T-helper 9 cell (primary cell): ENCODE measurements around the gene FAM53B.
A peak's percentile ranks its signal among the peaks of the same experiment; 100 is the strongest.
"Not testable (repeated sequence)": the region's sequence is repeated elsewhere in the genome, so short reads cannot be mapped to it uniquely, and the experiment has no call there.

Source experiments
- DNase-seq: peaks from one replicate; pipeline ENCODE4 v3.0.0-alpha.2; 2020

FAM53B gene

DNA sequence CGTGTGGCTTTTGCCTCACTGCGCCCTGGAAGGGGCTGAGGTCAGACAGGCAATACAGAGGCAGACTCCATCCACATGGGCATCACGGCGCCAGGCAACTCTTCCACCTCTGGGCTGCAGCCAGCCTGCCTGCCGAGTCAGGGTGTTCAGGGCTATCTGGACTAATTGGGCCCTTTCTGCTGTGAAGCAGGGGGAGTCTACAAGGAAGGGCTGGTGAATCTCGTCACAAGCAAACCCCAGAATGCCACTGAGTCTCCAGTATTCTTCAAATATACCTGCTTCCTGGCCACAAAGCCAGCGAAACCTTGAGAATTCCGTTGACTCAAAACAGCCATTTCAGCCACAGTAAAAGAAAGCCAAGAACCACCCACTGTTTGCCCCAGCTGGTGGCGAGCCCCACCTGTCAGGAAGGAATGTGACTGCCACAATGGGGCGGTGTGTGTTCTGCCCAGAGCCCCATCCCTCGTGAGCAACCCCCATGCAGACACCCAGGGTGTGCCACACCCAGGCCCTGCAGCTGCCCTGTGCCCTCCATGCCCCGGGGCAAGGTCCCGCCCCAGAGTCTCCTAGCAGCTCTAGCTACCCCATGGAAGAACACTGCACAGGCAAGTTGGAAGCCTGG is 117.3 kb downstream of the FAM53B start:
- DNase-seq = no peak

DNA sequence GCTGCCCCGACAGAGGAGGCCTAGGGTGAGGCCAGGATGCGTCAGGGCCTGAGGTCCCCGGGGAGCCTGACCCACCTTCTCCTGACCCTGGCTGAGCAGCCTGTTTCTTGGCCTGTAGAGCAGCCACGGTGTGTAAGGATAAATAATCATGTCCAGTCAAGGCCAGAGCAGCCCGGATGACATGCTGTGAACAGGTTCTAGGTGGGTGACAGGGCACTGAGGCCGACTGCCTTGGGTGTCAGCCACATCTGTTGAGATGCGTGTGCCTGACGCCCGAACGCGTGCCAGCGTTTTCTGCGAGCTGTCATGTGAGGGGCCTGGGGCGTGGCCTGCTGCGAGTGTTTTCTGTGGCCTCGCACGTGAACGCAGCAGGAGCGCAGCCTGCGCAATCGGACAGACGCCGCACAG is 118.3 kb downstream of the FAM53B start:
- no peak for DNase-seq

DNA sequence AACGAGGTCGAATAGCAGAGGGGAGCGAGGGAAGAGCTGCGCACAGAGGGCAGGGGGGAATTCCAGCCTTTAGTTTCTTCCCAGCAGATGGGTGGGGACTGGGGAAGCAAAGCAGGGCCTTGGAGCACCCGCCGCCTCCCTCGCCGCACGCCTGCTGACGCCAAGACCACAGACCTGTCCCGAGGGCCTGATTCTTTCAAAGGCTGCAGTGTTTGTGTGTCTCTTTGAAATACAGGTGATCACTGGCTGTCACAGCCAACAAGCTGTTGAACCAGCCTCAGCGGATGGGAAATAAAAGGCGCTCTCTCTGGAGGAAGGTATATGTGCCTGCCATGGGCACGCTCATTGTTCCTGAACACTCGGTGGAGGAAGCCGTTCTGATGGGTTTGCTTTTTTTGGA is 119.3 kb downstream of the FAM53B start:
- DNase-seq = no peak

DNA sequence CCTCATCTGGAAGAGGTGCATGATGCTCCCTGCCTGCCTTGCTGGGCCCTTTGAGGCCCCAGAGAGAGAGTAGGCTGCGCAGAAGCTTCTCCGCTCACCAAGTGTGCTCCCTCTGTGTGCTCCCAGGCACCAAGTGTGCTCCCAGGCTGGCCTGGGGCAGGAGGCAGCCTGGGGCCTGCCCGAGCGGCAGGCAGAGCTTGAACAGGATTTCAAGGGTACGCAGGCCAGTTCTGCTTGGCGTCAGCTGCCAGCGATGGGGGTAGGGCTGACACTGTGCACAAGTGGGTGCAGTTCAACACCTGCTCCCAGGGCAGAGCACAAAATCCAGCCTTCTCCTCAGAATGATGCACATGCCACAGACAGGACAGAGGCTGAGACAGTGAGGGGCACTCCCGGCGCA is 119.7 kb downstream of the FAM53B start:
- DNase-seq = no peak

DNA sequence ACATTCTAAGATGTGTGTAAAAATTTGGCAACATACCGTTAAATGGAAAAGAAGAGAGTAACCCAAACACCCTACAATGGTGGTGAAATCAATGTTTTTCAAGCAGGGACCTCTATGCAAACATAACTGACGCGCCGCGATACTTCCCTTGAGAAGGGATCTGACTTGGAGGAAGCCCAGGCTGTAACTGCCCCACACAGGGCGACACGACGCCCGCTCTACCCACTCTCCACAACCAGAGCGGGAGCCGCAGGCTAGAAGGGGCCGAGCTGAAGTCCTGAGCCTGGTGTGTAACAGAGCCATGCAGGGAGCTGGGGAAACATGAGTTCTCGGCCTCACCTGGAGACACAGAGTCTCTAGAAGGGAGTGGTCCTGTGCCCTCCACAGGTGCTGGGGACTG is 120.2 kb downstream of the FAM53B start:
- DNase-seq = no peak

DNA sequence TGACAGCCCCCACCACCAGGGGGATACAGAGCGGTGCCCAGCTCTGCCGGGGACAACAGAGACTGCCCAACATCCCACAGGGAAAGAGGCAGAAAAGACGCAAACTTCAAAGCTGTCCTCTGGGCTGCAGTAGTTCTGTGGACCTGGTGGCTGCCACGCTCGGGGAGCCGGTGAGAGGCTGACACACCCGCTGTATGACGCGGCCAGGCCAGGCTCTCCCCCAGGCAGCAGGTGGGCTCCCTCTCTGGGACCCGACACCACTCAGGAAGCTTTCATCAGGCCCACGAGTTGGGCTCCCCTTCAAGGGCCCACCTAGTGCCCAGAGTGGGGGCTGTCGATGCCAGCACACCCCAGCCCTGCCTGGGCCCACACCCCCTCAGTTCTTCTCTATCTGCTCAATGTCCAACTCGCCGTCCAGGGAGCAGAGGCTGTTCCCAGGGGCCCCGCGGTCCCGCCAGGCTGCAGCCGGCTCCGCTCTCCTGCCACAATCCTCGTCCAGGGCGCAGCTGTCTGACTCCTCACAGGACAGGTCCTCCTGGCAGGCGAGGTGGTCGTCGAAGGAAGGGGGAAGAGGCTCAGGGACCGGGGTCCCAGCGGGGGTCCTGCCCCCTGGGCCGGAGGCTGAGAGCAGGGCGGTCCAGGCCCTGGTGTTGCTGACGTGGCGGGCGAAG is 121.2 kb downstream of the FAM53B start:
- no peak for DNase-seq

DNA sequence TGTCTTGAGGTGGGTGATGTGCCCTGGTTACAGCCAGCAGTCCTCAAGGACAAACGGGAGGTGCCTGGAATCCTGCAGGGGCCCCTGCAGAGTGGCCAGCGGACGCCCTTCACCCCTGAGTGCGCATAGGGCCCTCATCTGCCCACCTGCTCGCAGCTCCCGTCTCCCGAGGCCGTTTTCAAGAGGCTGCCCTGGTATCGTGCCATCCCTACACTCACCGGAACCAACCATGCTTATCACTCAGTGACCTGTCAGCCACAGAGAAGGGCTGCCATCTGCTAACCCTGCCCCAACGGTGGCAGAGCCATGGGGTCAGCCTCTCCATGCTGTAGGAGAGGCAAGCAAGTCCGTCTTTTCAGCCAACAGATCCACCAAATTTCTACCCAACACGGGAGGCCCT is 122.0 kb downstream of the FAM53B start:
- DNase-seq = no peak

DNA sequence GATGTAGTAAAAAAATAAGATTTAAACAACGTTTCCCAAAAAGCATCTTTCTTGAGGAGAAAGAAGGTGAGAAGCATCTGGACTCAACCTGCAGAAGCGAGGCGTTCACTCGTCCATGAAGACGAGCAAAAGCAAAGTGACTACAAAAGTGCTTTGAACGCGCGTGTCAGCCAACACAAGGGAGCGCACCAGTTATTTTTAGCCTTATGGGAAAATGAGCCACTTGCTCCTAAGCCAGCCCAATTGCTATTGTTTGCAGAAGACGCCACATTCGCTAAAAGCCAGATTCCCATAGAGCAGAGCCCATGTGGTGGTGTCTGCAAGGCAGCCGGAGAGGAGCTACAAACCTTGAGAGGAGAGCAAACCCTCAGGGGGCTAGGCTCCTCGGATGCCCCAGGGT is 122.5 kb downstream of the FAM53B start:
- no peak for DNase-seq

DNA sequence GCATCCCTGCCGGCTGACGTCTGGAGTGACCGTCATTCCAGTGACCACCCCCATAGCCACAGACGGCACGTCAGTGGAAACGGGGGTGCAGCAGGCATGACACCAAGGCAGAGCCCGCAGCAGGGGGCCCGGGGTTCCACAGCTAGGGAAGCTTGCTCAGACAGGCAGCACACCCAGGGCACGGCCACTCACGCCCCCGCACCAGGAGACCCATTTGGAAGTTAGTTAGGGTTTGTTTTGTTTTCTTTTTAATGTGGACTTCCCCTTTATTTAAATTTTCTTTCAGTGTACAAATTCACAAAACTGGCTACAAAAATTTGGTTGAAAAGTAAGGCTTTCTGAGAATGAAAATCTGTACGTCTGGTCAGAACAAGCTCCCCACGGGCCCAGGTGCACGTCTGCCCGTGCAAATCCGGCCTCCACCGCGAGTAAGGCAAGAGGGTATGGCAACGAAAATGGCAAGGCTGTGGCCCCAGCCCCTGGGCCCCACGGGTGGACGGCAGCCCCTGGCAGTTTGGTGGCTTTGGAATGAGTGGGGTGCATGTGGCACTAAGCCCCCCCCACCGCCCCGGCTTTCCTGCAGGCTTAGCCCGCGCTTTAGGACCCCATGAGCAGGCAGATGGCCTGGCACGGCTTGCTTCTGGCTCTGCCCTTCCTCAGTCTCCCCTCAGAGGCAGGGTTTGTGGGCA is 124.2 kb downstream of the FAM53B start:
- no peak for DNase-seq

DNA sequence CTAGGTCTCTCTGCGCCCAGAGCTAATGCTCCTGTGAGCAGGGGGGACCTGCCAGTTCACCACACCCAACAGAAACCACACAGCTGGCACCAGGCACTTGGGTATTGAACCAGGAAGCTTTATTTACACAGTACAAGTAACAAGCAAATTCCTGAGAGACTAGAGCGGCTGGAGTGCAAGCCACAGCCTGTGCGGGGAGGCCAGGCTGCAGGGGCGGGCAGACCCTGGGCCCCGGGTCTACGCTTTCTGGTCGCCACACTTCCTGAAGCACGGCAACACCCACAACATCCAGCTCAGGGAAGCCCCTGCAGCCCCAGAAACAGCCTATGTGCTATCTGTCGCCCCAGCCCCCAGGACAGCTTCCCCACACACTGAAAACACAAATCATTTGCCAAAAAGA is 125.0 kb downstream of the FAM53B start:
- DNase-seq = no peak

DNA sequence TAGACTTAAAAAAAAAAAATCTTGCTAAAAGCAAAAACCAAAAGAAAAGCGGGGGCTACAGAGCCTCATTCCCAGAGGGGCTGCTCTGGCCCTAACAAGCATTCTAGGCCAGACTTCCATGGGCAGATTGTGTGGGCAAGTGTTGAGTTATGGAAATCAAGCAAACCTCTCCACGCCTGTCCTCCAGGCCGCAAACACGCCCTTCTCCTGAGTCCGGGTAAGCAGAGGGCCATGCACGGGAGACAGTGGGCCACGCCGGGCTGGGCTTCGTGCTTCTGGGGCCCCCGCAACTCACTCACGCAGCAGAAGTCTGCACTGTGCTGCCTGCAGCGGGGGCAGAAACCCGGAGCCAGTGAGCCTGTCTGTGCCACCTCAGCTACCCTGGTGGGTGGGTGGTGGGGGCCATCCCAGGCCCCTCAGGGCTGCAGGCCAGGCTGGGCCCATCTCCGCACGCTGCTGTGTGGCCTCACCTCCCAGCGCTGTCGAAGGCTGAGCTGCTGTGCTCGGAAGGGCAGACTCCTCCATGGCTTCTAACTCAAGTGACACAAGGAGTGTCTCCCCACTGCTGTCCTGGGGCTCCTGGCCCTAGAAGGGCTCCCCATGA is 125.6 kb downstream of the FAM53B start:
- no peak for DNase-seq

DNA sequence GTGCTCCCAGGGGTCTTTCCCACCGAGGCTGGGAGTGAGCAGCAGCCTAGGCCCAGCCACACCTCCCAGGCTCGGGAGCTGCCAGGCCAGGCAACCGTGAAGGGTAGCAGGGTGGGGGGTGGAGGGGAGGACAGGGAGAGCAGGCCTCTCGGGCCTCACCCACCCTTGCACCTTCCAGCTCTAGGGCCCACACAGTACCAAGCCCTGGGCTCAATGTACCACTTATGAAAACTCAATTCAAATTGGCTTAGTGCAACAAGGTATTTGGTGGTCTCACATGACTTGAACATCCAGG is 127.4 kb downstream of the FAM53B start:
- no peak for DNase-seq

DNA sequence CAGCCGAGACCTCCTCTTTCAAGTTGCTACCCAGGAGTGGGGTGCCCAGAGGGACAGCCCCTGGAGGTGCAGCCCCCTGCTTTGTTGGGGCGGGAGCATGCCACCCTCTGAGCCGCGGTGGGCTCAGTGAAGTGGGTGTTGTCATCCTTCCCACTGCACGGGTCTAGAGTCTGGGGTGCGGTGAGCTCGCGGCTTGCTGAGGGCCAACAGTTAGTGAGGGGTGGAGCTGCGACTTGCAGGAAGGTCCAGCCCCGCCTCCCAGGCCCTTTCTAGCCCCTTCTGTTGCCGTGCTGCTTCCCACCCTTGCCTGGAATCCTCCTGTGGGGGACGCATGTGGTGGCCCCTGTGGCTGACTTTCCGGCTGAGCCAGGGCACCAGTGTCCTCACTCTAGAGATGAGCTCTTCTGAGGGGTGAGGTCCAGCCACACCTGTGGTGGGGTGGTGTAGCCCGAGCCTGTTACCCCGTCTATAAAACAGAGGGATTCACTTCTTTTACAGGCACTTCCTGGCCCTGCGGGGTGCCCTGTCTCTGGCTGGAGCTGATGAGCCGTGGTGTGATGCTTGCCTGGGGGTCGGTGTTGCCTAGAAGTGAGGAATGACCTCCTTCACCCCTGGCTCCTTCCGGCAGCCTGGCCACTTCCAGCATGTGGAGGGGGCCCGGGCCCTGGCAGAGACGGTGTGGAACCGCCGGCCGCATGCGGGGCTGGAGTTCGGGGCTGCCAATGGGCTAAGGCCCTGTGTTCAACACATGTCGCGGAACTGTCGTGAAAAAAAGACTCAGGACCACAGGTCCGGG is 127.9 kb downstream of the FAM53B start:
- DNase-seq = no peak

DNA sequence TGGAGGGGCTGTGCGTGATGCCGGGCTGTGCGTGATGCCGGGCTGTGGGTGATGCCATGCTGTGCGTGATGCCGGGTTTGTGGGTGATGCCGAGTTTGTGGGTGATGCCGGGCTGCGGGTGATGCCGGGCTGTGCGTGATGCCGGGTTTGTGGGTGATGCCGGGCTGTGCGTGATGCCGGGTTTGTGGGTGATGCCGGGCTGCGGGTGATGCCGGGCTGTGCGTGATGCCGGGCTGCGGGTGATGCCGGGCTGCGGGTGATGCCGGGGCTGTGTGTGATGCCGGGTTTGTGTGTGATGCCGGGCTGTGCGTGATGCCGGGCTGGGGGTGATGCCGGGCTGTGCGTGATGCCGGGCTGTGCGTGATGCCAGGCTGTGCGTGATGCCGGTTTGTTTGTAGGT is 128.9 kb downstream of the FAM53B start:
- DNase-seq = no peak

DNA sequence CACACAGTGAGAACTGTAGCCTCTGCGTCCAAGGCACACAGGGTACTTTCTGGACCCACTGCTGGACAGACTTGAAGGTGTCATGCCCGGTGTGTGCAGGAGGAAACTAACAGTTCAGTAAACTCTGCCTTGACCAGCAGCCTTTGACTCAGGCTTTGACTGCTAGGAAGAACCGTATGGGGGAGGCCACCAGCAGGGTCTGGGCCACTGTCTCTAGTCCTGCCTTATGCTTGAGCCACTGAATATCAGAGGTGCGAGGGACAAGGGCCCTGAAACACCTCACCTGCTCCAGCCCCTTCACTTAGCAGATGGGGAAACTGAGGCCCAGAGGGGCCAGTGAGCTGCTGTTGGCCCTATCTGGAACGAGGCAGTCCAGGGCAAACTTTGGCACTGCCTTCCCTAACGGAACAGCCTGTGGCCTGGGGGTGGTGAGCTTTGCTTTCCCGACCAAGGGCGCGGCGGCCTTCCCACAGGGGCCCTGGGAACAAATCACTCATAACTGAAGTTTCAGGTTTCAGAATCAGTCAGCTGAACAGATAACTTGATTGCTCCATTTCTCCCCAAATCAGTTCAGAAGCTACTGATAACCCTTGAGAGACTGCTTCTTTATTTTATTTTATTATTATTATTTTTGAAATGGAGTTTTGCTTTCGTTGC is 130.0 kb downstream of the FAM53B start:
- DNase-seq = no peak

DNA sequence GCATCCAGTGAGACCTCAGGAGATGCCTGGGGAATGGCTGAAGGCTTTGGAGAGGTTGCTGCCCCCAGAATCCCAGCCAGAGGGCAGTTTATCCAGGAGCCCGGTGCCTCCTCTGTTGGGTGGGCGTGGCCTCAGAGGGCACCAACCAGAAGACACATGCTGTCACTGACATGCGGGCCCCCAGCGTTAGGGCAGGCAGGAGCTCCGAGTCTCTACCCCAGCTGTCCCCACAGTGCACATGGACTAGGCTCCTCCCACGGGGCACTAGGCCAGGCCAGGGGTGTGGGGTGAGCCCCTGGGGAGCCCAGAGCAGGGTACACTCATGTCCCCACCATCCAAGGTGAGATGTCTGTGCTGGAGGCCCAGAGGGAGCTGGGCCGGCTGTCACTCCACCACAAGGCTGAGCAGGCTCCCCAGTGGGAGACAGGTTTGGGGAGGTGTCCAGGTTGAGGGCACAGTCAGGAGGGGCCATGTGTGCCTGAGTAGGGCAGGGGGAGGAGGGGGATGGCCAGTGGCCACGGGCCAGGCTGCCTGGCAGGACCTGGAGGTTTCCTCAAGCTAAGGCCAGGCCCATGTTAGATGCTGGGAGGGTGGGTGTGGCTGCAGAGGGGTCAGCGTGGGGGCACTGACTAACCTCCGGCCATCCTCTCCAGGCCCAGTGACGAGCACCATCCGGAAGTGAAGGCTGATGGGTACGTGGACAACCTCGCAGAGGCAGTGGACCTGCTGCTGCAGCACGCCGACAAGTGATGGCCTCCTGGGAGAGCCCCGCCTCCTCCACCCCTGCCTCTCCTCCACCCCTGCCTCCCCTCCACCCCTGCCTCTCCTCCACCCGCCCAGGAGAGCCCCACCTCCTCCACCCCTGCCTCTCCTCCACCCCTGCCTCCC is 131.3 kb downstream of the FAM53B start:
- no peak for DNase-seq

DNA sequence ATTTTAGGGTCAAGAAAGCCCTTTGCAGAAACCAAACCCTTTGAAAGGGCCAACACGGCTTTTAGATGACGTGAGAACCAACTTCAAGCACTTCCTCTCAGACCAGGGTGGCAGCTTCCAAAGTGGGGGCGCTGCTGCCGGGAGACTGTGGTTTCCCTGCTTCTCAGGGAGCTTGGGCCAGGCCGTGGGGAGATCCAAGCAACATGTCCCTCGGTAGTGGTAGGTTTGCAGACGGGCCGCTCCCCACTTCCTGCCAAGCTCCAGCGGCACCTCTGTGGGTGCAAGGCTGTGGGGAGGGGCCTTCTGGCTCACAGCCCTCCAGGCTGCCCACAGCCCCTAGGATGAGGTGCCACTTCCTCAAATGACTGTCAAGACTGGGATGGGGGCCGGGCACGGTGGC is 132.4 kb downstream of the FAM53B start:
- DNase-seq = peak; percentile 25

DNA sequence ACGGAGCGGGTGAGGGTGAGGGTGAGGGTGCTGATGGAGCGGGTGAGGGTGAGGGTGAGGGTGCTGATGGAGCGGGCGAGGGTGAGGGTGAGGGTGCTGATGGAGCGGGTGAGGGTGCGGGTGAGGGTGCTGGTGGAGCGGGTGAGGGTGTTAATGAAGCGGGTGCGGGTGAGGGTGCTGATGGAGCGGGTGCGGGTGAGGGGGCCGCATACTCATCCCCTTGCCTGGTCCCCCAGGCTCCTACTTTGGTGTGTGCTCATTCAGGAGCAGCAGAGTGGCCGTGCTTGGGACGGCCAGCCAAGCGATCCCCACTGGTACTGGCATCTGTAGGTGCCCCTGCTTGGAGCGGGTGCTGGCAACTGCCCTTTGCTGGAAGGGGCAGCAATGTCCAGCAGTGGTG is 133.3 kb downstream of the FAM53B start:
- not testable (repeated sequence) for DNase-seq

DNA sequence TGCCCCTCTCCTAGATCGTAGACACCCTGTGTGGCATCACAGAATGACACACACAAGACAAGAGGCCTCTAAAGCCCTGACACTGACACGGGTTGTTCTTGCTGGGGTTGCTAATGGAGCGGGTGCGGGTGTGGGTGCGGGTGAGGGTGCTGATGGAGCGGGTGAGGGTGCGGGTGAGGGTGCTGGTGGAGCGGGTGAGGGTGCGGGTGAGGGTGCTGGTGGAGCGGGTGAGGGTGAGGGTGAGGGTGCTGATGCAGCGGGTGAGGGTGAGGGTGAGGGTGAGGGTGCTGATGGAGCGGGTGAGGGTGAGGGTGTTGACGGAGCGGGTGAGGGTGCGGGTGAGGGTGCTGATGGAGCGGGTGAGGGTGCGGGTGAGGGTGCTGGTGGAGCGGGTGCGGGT is 134.0 kb downstream of the FAM53B start:
- DNase-seq = not testable (repeated sequence)

DNA sequence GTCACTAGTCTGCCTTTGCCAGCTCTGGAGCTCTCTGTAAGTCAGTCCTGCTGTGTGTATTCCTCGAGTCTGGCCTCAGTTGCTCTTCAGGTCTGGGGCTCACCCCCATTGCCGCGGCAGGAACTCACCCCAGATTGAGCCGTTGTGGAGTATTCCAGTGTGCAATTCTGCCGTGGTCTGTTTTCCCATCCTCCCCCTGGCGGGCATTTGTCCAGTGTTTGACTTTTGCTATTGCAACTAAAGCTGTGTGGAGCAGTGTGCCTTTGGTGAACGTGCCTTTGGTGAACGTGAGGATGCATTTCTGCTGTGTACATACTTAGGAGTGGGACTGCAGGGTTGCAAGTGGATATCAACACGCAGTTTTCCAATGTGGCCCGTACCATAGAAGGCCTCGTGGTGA is 134.5 kb downstream of the FAM53B start:
- no peak for DNase-seq

DNA sequence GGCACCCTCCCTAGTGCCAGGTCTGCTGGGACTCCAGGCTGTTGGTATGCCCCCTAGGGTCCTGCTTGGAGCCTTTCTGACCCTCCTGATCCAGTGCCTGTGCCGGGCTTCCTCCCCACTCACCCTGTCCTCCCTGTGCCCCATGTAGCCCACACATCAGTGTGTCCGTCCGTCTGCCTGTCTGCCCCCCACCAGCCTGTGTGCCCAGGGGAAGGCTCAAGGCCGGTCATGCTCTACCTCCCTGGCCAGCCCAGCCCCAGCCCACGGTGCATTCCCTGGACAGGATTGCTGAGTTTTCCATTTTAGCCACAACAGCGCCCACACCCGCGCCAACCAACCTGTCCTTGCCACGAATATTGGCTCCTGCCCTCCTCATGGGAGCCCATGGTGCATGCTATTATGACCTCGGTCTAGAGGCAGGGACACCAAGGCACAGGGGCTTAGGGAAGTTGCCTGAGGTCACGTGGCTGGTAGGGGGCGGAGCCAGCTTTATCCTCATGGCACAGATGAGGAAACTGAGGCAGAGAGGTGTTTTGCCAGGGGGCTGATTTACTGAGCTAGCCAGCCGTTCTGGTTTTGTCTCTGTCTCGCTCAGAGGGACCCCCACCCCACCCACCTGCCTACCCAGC is 136.0 kb downstream of the FAM53B start:
- no peak for DNase-seq
